Measurements from ENCODE around the gene TOP2A.
"Not testable (repeated sequence)": the region's sequence is repeated elsewhere in the genome, so short reads cannot be mapped to it uniquely, and the experiment has no call there.

TOP2A gene

DNA sequence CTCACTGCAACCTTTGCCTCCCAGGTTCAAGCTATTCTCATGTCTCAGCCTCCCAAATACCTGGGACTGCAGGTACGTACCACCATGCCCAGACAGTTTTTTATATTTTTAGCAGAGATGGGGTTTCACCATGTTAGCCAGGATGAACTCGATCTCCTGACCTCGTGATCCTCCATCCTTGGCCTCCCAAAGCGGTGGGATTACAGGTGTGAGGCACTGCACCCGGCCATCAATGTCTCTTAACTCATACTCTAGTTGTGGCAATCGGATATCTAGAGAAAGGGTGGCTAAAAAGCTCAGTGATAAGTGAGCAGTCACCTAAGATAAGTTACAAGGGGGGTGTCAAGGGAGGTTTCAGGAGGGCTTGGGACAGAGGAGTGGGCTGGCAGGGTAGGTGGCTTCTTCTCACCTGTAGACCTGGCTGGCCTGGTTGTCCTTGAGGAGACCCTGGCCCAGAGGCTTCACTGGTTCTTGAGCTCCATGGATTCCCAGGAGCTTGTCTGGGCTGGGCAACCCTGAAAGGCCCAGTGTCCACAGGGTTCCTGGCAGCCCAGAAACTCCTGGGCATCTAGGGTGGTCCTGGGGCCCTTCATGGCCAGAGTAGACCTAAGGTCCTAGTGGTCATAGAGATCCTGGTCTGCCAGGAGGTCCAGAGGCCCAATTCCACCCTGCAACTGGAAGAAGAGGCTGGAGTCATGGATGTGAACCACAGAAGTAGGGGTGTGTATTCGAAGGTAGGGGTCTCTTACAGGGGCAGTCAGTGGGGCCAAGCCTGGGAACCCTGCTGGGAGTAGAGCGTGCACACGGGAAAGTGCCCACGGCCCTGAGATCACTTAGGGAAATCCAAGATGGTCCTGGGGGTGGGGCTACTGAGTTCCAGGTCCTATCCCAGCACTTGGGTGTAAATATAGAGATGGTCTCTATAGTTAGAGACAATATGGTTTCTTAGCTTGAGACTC, 12.9 kb upstream of the TOP2A start:
- ATAC-seq (no peak), DNase-seq (no peak)

GRCh38 chr17:40427002-40427491, 9.4 kb upstream of the TOP2A start:
- ATAC-seq (peak; percentile 72), DNase-seq (no peak)

GRCh38 chr17:40425741-40426140, 8.0 kb upstream of the TOP2A start:
- no peak for ATAC-seq
- DNase-seq = no peak

- DNase-seq = no peak
- no peak for ATAC-seq
Measured at GRCh38 chr17:40422990-40423633, 5.4 kb upstream of the TOP2A start.

GRCh38 chr17:40419559-40420331, 2.0 kb upstream of the TOP2A start:
- no peak for DNase-seq
- ATAC-seq = no peak

DNA sequence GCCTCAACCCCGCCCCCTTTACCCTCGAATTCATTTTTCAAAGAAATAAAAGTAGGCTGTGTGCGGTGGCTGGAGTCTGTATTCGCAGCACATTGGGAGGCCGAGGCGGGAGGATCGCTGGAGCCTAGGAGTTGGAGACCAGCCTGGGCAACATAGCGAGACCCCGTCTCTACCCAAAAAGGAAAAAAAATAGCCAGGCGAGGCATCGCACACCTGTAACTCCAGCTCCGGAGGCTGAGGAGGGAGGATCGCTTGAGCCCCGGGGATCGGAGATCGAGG, 671 bp upstream of the TOP2A start:
- DNase-seq (peak; percentile 25), ATAC-seq (no peak)

DNA sequence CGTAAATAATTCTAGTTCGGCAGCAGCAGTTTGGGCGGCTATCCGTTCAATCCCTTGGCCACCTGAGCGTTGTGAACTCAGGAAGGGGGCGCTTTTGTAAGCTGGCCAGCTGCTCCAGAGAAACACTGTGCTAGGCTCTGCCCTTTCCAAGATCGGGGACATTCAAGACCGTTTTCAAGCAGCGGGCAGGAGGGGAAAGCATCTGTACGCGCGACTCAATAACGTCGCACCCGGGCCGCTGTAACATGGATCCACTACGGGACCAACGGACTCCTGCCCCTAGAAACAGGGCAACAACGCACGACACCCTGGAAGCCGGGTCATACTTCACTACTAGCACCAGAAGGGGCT, 463 bp downstream of the TOP2A start:
- ATAC-seq (peak; percentile 2), DNase-seq (no peak)

GRCh38 chr17:40416671-40417070, 1.0 kb downstream of the TOP2A start:
- no peak for DNase-seq

GRCh38 chr17:40415390-40415789, 2.3 kb downstream of the TOP2A start:
- DNase-seq (no peak), ATAC-seq (no peak)

More at GRCh38 chr17:40416671-40417070, 1.0 kb downstream of the TOP2A start:
- ATAC-seq = no peak

DNA sequence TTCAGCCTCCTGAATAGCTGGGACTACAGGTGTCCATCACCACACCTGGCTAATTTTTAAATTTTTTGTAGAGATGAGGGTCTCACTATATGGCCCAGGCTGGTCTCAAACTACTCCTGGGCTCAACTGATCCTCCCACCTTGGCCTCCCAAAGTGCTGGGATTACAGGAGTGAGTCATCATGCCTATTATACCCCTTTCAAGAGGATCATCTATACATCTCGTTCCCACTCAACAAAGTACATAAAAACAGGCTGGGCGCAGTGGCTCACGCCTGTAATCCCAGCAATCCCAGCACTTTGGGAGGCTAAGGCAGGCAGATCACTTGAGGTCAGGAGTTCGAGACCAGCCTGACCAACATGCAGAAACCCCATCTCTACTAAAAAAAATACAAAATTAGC, 3.4 kb downstream of the TOP2A start:
- DNase-seq, ATAC-seq: not testable (repeated sequence)

GRCh38 chr17:40412880-40413279, 4.8 kb downstream of the TOP2A start:
- ATAC-seq (no peak), DNase-seq (no peak)

GRCh38 chr17:40411821-40412220, 5.9 kb downstream of the TOP2A start:
- no peak for ATAC-seq
- DNase-seq = no peak

DNA sequence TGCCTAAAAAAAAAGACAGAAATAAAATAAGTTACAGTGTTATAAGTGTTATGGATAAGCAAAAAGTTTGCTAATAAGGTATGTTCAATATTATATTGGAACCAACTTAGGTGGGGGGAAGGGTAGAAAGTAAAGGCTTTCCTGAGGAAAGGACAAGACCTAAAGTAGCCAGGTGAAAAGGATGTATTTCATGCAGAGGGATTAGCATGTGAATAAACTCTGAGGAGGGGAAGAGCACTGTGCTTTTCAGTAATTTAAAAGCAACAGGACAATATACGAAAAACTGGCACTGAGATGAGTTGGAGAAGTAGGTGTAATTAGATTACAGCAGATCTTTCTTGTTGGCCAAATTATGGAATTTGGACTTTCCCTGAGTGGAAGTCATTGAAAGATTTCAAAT, 7.6 kb downstream of the TOP2A start:
- no peak for ATAC-seq
- DNase-seq = no peak

- DNase-seq, ATAC-seq: not testable (repeated sequence)
Measured at GRCh38 chr17:40409540-40409939, 8.2 kb downstream of the TOP2A start.

DNA sequence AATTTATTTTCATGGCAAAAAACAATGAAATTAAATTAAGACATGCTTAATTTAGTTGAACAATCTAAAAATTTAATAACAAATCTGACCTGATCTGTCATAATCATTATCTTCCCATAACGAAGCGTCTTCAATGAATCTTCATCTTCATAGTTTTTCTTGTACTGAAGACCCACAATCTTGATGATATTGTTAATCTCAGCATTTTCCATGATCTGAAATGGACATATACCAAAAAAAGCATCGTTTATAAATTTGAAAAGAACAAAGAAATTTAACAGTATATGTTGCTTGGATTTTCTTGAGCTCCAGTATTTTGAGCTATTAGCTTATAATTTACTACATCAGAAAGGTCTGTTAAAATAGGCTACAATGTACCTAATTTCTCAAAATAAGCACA, 10.2 kb downstream of the TOP2A start:
- no peak for ATAC-seq

GRCh38 chr17:40404003-40404402, 13.7 kb downstream of the TOP2A start:
- no peak for ATAC-seq
- DNase-seq = no peak

More for the DNA sequence above, 10.2 kb downstream of the TOP2A start:
- DNase-seq = no peak

GRCh38 chr17:40402668-40403067, 15.0 kb downstream of the TOP2A start:
- no peak for ATAC-seq
- DNase-seq = no peak

GRCh38 chr17:40399185-40399584, 18.5 kb downstream of the TOP2A start:
- no peak for DNase-seq
- no peak for ATAC-seq

DNA sequence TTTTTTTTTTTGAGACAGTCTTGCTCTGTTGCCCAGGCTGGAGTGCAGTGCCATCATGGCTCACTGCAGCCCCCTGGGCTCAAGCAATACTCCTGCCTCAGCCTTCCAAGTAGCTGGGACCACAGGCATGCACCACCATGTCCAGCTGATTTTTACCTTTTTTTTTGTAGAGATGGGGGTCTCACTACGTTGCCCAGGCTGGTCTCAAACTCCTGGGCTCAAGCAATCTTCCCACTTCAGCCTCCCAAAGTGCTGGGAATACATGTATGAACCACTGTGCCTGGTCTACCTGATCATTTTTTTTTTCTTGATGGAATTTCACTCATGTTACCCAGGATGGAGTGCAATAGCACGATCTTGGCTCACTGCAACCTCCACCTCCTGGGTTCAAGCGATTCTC, 31.1 kb downstream of the TOP2A start:
- not testable (repeated sequence) for DNase-seq

GRCh38 chr17:40382251-40382650, 35.4 kb downstream of the TOP2A start:
- ATAC-seq (no peak), DNase-seq (no peak)

More for the DNA sequence above, 31.1 kb downstream of the TOP2A start:
- not testable (repeated sequence) for ATAC-seq

- DNase-seq = no peak
- ATAC-seq = no peak
Measured at GRCh38 chr17:40378966-40379365, 38.7 kb downstream of the TOP2A start.

GRCh38 chr17:40377832-40378231, 39.9 kb downstream of the TOP2A start:
- no peak for ATAC-seq
- no peak for DNase-seq

- DNase-seq, ATAC-seq: not testable (repeated sequence)
Measured at GRCh38 chr17:40376541-40376940, 41.2 kb downstream of the TOP2A start.
